Epidermal melanocyte (primary cell): ENCODE data around the gene RNU1-2.
"Not testable (repeated sequence)": the region's sequence is repeated elsewhere in the genome, so short reads cannot be mapped to it uniquely, and the experiment has no call there.

Experiments used
- DNase-seq: peaks from one replicate; pipeline ENCODE4 v3.0.0; 2011; ENCODE audit warnings: low spot score; ENCODE audit not compliant: insufficient read length

Gene RNU1-2

DNA sequence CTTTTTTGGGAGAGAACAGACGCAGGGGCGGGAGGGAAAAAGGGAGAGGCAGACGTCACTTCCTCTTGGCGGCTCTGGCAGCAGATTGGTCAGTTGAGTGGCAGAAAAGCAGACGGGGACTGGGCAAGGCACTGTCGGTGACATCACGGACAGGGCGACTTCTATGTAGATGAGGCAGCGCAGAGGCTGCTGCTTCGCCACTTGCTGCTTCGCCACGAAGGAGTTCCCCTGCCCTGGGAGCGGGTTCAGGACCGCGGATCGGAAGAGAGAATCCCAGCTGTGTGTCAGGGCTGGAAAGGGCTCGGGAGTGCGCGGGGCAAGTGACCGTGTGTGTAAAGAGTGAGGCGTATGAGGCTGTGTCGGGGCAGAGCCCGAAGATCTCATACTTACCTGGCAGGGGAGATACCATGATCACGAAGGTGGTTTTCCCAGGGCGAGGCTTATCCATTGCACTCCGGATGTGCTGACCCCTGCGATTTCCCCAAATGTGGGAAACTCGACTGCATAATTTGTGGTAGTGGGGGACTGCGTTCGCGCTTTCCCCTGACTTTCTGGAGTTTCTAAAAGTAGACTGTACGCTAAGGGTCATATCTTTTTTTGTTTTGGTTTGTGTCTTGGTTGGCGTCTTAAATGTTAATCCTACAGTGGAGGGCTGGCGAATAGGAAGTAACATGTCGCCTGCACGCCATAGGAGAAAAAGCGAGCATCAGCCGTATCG lies at the start of gene RNU1-2:
TSS of gene RNU1-2 (plus strand) at position 383 of the 718 bp plus-strand sequence.
- not testable (repeated sequence) for DNase-seq

DNA sequence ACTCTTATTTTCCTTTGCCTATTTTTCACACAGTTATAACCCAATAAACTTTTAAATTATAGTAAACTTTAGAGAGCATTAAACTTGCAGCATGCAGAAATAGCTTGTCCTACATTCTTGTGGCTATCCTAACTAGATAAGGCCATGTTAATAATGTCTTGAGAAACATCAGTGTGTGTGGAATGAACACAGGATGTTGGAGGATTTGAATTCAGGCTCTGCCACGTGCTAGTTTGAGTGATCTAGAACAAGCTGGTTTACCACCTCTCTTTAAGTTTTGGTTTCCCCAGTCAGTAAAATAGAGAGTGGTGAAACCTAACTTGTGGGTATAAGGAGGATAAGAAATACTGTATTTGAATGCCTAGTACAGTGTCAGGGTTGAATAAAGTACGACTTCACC lies 39.6 kb upstream of the RNU1-2 start:
- DNase-seq, result not testable (repeated sequence)

DNA sequence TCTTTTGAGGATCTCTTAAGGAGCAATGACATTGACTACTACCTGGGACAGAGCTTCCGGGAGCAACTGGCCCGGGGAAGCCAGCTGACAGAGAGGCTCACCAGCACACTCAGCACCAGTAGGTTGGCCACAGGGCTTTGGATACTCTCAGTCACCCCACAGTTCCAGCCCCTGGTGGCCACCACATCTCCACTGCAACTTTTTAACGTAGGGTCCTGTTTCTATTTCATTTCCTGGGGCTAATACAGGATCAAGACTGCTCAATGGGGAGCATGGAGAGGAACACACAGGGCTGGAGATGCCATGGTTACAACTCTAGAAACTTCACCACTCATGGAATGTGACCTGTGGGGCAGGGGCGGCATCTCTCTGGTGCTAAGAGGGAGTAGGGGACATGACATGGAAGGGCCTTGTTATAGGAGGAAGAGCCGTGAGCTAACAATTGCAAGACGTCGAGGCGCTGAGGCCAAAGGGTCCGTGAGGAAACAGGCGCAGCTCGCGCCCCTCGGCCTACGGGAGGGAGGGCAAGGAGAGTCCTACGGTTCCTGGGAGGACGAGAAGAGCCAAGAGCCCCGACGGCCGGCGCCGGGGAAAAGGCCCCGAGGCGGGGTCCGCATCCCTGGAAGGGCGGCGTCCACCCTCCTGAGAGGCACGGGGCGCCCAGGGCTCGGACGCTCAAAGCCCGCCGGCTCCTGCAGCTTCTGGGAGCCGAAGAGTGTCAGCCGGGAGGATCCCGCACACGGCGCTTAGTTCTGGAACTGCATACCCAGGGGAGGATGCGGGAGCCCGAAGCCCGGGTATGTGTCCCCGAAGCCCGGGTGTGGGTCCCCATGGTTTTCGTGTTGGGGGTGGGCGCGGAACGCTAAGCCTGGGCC lies 36.4 kb upstream of the RNU1-2 start:
- DNase-seq, result not testable (repeated sequence)

DNA sequence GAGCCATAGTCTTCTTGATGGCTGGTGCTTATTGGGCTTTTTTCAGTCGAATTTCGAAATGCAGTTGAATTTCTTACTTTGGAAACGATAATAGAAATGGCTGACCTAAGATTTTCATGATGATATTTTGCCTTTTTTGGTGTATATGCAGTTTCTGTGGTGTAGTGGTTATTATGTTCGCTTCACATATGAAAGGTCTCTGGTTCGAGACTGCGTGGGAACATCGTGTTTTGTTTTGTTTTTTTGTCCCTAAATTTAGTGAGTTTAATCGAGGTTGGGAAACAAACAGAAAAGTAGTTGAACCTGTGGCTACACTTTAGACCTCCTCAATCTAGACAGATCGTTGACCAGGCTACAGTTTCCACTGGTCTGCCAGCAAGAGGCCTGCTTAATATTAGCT lies 35.7 kb upstream of the RNU1-2 start:
- not testable (repeated sequence) for DNase-seq

DNA sequence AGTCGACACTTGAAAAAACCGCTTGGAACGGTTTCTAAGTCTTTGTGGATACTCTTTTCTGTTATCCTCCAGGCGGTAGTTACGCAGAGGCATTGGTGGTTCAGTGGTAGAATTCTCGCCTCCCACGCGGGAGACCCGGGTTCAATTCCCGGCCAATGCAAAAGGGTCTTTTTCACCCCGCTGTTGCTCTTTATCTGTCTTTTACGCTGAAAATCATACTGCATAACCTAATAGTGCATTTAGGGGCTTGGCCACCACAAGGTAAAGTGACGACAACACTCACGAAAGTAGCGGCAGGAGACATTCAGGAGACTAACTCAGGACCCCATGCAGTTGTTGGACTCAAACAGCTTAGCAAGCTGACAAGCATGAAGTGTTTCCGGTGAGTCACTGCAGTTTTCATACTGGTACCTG lies 33.9 kb upstream of the RNU1-2 start:
- not testable (repeated sequence) for DNase-seq

DNA sequence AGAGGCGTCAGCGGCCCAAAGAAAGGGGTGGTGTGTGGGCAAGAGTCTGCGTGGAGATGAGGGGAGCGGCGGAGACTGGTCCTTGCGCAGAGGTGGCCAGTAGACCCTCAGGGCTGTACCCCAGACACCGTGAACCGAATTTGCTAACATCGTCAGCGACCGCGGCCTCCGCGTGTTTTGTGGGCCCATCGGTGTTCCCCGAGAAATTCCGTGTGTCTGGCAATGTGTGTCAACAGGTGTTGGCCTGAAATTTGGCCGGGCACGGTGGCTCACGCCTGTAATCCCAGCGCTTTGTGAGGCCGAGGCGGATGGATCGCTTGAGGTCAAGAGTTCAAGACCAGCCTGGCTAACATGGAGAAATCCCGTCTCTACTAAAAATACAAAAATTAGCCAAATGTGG lies 33.4 kb upstream of the RNU1-2 start:
- not testable (repeated sequence) for DNase-seq

DNA sequence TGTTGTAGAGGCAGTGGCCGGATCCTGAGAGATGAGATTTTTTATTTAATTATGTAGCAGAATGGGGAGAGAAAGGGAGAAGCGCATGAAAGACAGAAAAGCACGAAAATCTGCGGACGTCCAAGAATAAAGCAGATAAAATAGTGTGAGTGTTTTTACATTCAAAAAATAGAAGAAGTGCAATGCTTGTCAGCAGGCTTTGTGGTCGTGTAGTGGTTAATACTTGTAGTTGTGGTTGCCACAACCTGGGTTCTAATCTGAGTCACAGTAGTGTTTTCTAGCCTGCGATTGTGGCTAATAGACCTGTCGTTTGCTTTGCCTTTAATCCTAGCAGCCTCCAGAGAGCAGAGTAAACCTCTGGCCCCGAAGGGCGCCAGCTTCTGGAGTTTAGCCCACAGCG lies 32.8 kb upstream of the RNU1-2 start:
- not testable (repeated sequence) for DNase-seq

DNA sequence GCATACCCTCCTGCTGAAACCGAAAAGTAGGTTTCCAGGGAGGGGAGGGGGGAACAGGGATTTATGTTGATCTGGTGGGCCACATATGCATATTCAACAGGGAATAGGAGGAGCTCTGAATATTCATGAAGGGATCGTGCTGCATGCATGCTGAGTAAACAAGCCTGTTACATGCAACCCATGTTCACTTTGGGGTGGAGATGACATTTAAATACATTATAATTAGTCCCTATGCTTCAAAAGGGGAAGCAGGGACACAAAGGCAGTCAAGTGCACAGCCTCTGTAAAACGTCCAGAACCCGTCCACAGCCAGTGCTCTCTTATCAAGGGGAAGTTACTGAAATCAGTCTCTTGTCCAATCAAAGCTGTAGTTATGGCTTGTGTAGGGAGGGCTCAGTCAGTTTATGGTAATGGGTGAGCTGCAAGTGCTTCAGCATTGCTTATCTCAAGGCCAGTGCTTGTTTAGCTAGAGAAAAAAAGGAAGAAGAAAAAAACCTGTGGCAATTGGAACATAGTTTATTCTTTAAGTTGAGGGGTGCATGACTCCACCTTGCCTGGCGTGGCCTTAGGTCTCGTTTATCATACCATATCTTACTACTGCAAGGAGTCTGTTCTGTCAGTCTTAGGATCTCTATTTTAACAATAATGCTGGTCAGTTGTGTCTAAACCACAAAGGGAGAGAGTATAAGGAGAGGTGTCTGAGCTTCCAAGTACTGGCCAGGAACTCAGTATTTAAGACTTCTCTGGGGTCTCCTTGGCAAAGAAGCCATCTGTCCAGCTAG lies 28.7 kb upstream of the RNU1-2 start:
- DNase-seq, result not testable (repeated sequence)

DNA sequence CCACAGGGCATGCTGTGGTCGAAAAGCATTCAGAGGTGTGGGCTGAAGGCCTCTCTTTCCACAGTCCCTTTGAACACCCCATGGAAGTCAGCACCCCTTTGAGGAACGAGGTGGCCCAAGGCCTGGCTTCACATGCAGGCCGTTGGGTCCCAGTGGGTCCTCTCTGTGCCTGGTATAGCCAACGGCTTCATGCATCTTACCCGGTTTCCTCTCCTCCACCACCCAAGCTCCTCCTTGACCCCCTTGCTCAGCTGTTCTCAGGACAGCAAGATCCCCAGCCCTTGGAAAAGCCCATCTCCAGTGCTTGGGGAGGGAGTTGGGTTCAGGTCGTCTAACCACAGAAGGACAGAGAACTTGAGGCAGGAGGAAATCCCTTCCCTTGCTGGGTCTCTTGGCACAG lies 27.0 kb upstream of the RNU1-2 start:
- DNase-seq, result not testable (repeated sequence)

DNA sequence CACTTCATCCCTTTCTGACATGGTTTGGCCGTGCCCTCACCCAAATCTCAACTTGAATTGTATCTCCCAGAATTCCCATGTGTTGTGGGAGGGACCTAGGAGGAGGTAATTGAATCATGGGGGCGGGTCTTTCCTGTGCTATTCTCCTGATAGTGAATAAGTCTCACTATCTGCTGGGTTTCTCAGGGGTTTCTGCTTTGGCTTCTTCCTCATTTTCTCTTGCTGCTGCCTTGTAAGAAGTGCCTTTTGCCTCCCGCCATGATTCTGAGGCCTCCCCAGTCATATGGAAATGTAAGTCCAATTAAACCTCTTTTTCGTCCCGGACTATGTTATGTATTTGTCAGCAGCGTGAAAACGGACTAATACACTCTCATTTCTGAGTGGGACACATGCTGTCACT lies 25.8 kb upstream of the RNU1-2 start:
- not testable (repeated sequence) for DNase-seq

DNA sequence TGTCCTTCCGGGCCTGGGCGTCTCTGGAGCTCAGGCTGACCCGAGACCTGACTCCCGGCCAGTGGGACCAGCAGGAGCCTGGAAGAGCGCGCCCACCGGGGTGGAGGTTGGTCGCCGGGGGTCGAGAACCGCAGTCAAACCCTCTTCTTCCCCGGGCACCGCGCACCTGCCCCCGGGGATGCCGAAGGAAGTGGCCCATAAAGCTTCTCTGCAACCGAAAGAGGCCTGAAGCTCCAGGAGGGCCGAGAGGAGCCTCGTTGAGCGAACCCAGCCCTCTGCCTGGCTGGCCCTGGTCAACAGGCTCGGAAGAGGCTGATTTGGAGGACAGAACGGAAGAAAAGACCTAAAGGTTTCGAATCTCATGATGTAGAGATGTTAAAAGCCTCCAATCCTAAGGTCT lies 24.6 kb upstream of the RNU1-2 start:
- DNase-seq, result not testable (repeated sequence)

DNA sequence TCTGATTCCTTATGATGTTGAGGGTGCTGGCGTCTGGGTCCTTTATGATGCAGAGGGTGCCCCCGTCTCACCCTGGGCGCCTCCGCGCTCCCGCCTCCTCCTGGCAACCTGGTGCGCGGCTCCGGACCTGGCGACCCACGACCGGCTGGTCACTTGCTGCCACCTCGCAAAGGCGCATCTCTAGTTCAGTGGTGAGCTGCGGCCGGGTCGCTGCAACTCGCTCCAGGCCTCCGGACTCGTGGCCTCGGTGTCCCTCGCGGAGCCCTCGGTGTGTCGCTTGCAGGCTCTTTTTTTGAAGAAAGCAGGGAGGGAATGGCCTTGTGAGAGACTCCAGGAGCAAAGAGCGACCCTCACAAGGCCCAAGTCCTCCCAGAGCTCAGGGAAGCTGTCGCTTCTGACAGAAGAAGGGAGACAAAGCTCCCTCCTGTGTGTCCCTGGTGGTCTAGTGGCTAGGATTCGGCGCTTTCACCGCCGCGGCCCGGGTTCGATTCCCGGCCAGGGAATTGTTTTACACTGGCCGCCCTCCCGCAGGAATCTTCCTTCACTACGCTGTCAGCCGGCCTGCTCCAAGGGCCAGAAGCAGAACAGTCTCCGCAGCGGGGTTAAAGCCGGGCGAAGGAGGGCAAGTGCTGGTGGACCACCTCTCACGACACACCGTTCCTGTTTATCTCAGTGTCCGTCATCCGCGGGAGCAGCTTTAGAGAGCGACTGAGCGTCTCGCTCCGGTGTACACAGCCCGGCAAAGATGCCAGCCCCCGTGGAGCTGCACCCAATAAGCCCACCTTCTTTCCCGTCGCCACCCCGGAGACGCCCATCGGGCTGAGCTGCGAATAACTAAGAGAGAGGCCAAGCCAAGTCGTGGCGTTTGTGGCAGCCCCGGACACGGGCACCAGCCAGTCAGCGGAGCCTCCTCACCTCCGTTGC lies 23.4 kb upstream of the RNU1-2 start:
- DNase-seq, result not testable (repeated sequence)

DNA sequence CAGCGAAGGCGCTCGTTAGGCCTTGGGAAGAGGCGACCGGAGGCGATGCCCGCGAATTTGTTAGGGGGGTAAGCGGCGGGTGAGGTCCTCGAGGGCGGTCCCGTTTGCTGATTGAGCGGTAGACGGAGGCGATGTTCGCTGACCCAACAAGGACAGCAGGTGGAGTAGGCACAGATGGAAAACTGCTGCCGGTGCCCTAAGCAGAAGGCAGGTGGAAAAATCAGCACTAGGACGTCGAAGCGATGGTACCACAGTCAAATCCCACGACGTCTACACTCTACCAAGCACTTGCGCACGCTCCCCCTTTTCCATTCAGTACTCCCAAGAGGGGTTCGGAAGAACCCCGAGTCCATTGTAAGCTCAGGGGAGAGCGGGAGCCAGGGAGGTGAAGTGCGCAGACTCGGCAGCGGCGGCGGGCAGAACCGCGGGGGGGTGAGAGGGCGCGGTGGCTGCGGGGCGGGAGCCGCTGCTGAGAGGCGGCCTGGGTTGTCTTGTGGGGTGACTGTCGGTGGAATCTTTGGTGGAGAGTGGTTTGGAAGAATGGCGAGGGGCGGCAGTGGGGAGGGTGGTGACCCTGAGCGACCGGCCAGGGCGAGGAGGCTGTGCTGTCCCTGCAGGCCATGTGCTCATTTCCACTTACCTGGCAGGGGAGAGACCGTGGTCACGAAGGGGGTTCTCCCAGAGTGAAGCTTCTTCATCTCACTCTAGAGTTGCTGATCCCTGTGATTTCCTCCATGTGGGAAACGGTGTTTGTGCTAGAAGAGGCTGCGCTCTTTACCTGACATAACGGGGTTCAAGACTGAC lies 22.5 kb upstream of the RNU1-2 start:
- not testable (repeated sequence) for DNase-seq

DNA sequence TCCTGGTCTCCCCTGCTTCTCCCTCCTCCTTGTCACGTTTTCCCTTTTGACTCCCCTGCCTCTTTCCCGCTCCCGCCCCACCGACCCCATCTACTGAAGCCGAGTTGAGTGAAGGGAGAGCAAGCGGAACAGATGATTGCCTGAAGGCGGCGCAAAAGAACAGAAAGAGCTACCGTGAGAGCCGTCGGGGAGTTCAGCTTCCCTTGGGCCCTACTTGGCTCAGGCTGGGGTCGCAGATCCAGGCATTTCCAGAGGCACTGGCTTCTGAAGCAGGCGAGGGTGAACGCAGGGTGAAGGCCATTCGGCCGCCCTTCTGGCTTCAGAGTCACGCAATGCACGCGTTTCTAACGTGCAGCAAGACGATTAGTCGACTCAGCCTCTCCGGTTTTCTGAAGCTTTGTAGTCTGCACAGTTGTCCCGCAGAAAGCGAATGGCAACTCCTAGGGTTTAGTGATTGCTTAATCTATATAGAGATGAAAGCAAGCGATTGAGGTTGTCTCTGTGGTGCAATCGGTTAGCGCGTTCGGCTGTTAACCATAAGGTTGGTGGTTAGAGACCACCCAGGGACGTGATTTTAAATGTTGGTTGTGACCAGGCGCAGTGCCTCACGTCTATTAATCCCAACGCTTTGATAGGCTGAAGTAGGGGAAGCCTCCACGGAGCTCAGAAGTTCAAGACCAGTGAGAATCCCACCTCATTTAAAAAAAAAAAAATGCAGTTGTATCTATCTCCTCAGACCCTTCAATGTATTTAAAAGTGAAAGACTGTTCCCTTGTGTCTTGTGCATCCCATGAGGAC lies 20.6 kb upstream of the RNU1-2 start:
- DNase-seq, result not testable (repeated sequence)

DNA sequence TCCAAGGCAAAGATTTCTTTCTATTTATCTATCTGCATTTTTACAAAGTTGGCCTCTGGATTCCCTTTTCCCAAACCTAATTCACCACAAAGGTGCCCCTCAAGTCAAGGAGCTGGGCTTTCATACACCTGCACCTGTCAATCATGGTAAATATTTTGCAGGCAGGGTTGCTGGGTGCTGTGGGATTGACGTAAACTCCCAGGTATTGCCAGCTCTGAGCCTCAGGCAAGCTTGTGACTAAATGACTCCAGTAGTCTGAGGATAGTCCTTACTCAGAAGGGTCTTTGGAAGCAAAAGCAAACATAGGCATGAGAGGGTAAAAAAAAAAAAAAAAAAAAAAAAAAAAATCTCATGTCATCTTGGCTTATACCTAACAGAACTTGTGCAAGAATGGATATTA lies 14.0 kb upstream of the RNU1-2 start:
- not testable (repeated sequence) for DNase-seq

DNA sequence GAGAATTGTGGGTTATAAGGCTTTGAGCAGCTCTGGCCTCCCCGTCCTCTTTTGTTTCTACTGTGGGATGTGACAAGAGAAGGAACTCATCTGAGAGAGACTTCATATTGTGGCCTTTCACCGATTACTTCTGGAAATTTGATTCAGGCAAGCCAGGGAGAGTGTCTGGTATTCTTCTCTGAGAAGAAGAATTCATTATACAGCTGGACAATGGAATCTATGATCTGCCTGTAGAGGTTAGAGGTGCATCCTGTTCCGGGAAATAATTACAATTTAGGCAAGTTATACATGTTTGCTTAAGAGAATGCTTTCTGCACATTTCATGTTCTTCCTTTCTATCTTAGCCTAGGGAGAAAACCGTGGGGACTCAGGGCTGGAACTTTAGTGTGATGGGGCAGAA lies 12.8 kb upstream of the RNU1-2 start:
- no peak for DNase-seq

DNA sequence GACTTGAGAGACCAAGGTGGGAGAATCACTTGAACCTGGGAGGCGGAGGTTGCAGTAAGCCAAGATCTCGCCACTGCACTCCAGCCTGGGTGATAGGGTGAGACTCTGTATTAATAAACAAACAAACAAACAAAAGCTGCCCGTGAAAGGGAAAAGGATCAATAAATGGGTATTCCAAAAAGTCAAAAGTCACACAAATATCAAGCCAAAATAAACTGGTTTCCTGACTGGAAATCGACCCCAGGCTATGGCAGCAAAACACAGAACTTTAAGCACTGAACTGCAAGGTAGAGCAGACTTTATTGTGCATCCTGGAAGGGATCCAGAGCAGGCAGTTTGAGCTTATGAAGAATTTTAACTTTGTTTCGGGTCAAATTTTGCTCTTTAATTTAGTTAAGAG lies 11.3 kb upstream of the RNU1-2 start:
- not testable (repeated sequence) for DNase-seq

DNA sequence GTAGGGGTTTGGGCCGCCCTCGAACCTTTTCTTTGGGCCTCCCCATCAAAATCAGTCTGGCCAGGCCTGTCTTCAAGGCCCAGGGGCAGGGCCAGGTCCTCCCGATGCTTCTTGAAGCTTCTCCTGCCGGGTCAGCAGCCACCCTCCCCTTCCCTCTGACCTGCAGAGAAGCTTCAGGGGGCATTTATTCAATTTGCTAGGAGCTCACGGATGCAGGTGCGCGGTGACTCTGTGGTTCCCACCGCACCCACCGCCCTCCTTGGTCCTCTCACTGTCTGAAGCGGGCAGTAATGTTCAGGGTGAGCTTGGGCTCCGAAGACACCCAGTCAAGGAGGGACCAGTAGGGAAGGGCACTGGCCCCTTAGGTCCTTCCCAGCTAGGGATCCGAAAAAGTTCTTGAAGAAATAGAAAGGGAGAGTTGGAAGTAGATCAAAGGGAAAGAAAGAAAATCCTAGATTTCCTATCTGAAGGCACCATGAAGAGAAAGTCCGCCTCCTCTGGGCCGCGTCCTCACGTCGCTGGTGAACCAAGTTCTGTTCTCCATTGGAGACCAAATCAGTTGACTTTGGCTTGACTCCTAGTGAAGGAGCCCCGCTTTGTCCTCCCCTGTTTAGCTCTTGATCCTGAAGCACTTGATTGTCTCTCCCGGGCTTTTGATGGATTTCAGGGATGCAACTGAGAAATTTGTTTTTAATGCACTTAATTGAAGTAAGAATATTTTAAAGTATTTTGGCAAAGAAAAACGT lies 8.7 kb upstream of the RNU1-2 start:
- DNase-seq, result no peak
